ENCODE measurements around the gene GRIK1.
"Not testable (repeated sequence)": the region's sequence is repeated elsewhere in the genome, so short reads cannot be mapped to it uniquely, and the experiment has no call there.

GRIK1 gene

GRCh38 chr21:29638761-29639327 is 301.0 kb downstream of the GRIK1 start:
- DNase-seq = no peak

- DNase-seq = no peak
These were observed 301.7 kb downstream of the GRIK1 start for GRCh38 chr21:29638138-29638537.

GRCh38 chr21:29637553-29637952 is 302.2 kb downstream of the GRIK1 start:
- DNase-seq = no peak

GRCh38 chr21:29637134-29637533 is 302.7 kb downstream of the GRIK1 start:
- no peak for DNase-seq

GRCh38 chr21:29634418-29634817 is 305.4 kb downstream of the GRIK1 start:
- DNase-seq = no peak

- DNase-seq = no peak
These were observed 306.0 kb downstream of the GRIK1 start for GRCh38 chr21:29633756-29634155.

GRCh38 chr21:29630441-29630840 is 309.4 kb downstream of the GRIK1 start:
- no peak for DNase-seq

DNA sequence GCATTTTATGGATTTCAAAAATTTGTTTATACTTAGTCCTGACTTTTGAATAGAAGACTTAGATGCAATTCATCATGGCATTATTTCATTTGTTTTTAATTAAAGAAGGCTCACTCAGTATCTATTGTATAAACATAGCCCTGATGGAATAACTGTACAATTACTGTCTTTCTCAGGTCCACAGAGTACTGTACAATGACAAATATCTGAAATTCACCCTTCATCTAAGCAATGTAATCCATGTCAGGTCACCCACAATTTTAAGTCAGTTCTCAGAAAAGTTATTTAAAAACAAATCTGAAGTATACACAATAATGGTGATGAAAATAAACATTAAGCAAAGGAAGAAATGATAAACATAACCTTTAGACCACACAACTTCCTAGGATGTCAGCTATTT is 311.9 kb downstream of the GRIK1 start:
- no peak for DNase-seq

- no peak for DNase-seq
These were observed 312.9 kb downstream of the GRIK1 start for GRCh38 chr21:29626801-29627470.

DNA sequence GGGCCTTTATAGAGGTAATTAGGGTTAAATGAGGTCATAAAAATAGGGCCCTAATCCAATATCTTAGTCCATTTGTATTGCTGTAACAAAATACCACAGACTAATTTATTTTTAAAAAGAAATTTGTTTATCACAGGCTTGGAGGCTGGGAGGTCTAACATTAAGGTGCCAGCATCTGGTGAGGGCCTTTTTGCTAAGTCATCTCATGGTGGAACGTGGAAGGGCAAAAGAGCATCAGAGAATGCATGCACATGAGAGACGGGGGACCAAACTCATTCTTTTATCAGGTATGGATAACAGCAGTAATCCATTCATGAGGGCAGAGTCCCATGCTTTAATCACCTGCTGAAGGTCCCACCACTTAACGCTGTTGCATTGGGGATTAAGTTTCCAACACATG is 313.8 kb downstream of the GRIK1 start:
- DNase-seq = no peak

DNA sequence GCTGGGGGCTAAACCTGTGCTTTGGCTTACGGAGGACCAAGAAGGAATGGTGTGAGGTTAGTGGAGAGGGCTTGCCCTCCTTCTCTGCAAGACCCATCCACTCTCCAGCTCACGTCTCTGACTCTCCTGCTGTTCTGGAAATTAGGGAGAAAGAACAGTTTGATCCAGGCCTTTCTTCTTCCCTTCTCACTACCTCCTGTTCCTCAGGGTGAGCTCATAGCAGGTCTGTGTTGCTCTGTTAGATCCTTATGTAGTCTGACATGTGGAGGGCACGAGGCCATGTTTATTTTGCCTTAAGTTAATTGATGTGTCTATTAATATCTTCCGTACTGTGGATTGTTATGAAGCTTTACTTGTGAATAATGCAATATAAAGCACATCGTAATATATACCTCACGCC is 315.0 kb downstream of the GRIK1 start:
- no peak for DNase-seq

DNA sequence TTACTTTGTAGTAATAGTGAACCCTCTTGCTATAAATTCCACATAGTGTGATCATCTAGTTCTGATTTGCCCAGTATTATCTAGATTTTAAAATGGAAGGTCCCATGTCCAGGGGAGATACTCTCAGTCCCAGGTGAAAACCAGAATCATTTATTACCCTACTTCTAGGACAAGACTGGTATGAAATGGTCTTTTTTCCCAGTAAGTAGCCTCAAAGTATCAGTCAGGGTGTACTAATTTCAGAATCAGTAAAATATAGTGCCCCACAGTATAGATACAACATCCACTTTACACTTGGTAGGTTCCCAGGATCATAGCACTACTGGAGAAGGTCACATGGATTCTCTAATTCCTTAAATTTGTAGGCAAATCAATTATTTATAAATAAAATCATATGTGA is 318.3 kb downstream of the GRIK1 start:
- DNase-seq = no peak

GRCh38 chr21:29616209-29616751 is 323.5 kb downstream of the GRIK1 start:
- DNase-seq = no peak

GRCh38 chr21:29613877-29614276 is 325.9 kb downstream of the GRIK1 start:
- DNase-seq = no peak

GRCh38 chr21:29613021-29613420 is 326.8 kb downstream of the GRIK1 start:
- no peak for DNase-seq

GRCh38 chr21:29610779-29611360 is 328.9 kb downstream of the GRIK1 start:
- DNase-seq = no peak

- DNase-seq = no peak
These were observed 333.2 kb downstream of the GRIK1 start for GRCh38 chr21:29606613-29607012.

DNA sequence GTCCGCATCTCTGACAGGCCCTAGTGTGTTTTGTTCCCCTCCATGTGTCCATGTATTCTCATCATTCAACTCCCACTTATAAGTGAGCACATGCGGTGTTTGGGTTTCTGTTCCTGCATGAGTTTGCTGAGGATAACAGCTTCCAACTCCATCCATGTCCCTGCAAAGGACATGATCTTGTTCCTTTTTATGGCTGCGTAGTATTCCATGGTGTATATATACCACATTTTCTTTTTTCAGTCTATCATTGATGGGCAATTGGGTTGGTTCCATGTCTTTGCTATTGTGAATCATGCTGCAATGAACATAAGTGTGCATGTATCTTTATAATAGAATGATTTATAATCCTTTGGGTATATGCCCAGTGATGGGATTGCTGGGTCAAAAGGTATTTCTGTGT is 334.6 kb downstream of the GRIK1 start:
- DNase-seq = not testable (repeated sequence)

DNA sequence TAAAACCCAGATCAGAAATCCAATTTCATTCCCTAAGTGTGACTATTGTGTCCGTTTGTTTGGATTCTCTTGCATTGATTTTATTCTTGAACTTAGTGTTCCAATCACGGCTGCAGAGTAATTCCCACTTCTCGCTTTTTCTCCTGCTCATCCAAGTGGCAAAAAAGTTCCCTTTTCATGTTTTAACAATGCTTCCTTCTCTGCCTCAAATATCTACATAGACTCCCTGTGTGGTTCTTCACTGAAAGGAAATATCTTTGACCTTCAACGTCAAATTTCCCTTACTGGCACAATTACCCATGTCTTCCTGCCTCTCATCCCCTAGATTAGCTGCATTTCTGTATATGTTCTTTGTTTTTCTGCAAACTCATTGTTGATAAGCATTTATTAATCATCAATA is 335.7 kb downstream of the GRIK1 start:
- no peak for DNase-seq

DNA sequence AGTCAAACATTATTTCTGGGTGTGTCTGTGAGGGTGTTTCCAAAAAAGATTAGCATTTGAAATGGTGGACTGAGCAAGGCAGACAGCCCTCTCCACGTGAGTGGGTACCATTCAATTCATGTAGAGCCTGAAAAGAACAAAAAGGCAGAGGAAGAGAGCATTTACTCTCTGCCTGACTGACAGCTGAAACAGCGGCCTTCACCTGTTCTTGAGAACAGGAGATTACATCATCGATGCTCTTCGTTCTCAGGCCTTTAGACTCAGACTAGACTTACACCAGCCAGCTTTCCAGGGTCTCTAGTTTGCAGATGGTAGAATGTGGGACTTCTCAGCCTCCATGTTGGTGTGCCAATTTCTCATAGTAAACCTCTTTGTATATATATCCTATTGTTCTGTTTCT is 338.7 kb downstream of the GRIK1 start:
- no peak for DNase-seq

- no peak for DNase-seq
These were observed 353.1 kb downstream of the GRIK1 start for GRCh38 chr21:29586696-29587095.

DNA sequence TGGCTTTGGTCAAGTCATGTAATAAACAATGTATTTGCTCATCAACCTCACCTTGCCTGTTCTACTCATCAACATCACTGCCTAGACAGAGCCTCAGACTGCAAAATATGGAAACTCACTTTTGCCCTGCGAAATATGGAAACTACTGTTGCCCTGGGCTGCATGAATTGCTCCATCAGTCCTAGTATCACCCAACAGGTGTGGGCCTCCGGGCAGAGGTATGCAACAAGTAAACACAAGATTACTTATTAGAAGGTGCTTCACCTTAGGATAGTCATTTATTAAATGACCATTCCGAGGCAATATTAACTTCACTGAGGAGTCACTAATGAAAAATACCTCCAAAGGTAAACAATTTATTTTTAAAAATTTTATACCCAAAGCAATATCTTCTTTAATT is 354.3 kb downstream of the GRIK1 start:
- DNase-seq = no peak

- DNase-seq = no peak
These were observed 356.3 kb downstream of the GRIK1 start for GRCh38 chr21:29583424-29583924.

DNA sequence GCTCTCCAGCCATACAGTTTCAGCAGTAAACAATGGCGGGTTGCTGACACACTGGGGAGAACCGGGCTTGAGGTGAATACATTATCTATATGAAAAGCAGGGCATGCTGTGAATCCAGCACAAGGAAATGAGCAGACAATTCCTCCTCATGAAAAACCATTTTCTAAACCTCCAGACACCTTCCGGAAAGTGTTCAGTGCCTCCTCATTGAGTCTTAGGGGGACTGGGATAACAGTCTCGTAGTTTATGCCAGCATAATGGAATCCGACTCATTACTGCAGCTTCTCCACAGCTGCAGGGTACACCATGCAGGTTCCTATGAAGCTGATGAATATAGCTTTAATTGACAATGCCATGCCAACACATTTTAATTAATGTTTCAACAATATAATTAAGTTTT is 356.9 kb downstream of the GRIK1 start:
- no peak for DNase-seq
